ENCODE results near the gene ZC3H11A.
A peak's percentile ranks its signal among the peaks of the same experiment; 100 is the strongest.
"Not testable (repeated sequence)": the region's sequence is repeated elsewhere in the genome, so short reads cannot be mapped to it uniquely, and the experiment has no call there.

ZC3H11A gene

DNA sequence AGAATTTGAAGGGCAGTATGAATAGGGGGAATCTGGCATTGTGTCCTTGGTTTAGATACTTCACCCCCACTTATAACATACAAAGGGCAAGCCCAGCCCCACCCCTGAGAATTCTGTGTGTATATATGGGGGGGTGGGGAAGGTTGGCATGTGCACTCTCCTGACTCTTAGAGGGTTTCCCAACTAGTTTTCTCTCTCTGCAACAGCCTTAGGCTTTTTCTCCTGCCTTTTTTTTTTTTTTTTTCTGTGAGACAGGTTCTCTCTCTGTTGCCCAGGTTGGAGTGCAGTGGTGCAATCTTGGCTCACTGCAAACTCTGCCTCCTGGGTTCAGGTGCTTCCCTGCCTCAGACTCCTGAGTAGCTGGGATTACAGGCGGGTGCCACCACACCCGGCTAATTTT lies 2.9 kb upstream of the ZC3H11A start:
- TF ChIP-seq, protein P1, sequence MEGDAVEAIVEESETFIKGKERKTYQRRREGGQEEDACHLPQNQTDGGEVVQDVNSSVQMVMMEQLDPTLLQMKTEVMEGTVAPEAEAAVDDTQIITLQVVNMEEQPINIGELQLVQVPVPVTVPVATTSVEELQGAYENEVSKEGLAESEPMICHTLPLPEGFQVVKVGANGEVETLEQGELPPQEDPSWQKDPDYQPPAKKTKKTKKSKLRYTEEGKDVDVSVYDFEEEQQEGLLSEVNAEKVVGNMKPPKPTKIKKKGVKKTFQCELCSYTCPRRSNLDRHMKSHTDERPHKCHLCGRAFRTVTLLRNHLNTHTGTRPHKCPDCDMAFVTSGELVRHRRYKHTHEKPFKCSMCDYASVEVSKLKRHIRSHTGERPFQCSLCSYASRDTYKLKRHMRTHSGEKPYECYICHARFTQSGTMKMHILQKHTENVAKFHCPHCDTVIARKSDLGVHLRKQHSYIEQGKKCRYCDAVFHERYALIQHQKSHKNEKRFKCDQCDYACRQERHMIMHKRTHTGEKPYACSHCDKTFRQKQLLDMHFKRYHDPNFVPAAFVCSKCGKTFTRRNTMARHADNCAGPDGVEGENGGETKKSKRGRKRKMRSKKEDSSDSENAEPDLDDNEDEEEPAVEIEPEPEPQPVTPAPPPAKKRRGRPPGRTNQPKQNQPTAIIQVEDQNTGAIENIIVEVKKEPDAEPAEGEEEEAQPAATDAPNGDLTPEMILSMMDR (conservative IDR thresholded peaks at IDR 0.05), result no peak
- H3K27ac ChIP-seq, result no peak overlapping the region

DNA sequence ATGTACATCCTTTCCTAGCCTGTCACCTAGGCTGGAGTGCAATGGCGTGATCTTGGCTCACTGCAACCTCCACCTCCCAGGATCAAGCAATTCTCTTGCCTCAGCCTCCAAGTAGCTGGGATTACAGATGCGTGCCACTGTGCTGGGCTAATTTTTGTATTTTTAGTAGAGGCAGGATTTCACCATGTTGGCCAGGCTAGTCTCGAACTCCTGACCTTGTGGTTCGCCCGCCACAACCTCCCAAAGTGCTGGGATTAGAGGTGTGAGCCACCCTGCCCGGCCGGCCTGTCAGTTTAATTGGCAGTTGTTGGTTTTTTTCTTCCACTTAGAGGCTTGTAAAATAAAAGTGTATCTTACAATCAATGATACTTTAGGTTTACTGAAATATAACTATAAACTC lies 1.9 kb upstream of the ZC3H11A start:
- not testable (repeated sequence) for H3K27ac ChIP-seq

DNA sequence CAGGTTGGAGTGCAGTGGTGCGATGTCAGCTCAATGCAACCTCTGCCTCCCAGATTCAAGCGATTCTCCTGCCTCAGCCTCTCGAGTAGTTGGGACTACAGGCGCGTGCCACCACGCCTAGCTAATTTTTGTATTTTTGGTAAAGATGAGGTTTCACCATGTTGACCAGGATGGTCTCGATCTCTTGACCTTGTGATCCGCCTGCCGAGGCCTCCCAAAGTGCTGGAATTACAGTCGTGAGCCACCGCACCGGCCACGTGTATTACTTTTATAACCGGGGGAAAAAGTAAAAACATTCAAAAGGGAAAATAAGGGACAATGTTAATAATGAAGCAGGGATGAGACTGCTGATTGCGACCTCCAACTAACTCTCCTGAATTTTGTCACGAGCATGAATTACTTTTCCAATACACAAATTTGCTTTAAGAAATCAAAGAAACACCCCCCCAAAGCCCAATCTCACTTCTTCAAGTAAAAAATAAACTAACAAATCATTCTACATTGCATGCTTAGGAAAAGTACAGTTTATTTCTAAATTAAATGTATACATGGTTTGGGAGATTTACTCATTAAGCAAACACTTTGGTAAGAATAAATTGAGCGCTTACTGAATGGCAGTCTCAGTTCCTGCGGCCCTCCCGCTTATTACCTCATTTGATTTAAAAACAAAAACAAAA lies 521 bp upstream of the ZC3H11A start:
- H3K27ac ChIP-seq, result peak overlapping the region; percentile 93
- TF ChIP-seq, protein P1 (conservative IDR thresholded peaks at IDR 0.05), result no peak

DNA sequence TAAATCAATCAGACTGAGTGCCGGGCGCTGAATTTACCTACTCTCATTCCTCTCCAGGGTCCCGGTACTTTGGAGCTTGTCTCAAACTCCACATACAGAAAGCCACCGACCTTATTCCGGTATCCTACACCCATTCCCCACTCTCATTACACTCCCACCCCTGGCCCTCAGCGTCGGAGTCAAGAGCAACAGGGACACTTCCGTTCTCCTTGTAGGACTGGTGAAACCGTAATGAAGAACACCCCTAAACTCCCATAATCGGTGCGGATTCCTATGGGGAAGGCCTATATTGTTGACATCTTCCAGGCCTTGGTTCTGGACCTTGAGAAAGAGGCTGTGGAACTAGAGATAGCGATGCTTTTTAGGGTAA lies 798 bp downstream of the ZC3H11A start:
- TF ChIP-seq, protein P1 (conservative IDR thresholded peaks at IDR 0.05), result no peak

DNA sequence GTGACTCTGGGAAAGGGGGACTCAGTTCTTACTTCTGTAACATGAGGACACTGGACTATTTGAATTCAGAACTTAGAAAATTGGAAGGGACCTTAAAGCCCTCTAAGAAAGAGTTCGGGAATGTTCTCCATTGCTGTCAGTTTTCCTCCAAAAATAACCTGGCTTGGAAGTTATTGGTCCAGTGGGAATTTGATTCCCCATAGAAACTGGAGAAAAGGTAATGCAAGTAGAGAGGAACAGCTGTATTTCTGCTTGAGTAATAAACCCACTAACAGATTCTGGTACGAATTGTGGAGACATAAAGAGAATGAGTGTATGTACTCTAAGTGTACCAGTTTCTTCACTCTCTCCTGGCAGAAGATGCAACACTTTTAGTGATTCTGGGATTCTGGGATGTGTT lies 1.8 kb downstream of the ZC3H11A start:
- TF ChIP-seq, protein P1 (conservative IDR thresholded peaks at IDR 0.05), result no peak
- no peak overlapping the region for H3K27ac ChIP-seq

More for the DNA sequence above, 798 bp downstream of the ZC3H11A start:
- peak overlapping the region; percentile 93 for H3K27ac ChIP-seq

DNA sequence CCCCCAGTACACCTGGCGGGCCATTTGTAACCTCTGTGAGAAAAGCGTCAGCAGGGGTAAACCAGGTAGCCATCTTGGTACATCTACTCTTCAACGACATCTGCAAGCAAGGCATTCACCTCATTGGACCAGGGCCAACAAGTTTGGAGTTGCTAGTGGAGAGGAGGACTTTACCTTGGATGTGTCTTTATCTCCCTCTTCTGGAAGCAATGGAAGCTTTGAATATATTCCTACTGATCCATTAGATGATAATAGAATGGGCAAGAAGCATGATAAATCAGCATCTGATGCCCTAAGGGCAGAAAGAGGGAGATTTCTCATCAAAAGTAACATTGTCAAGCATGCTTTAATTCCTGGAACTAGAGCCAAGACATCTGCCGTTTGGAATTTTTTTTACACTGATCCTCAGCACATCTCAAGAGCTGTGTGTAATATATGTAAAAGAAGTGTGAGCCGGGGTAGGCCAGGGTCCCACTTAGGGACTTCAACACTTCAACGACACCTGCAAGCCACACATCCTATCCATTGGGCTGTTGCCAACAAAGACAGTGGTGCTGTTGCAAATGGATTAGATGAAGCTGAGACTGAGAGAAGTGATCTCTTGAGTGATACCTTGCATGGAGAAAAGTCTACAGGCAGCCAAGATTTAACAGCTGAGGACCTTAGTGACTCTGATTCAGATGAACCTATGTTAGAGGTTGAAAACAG lies 2.7 kb downstream of the ZC3H11A start:
- H3K27ac ChIP-seq, result no peak overlapping the region

DNA sequence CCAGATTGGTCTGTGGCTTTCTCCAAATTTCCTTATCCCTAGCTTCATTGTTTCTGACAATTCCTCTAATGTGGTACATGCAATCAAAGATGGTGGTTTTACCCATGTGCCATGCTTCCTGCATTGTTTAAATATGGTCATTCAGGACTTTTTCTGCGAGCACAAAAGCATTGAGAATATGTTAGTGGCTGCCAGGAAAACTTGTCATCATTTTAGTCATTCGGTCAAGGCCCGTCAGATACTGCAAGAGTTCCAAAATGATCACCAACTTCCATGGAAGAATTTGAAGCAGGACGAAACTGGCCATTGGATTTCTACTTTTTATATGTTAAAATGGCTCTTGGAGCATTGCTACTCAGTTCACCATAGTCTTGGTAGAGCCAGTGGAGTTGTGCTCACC lies 3.7 kb downstream of the ZC3H11A start:
- no peak overlapping the region for H3K27ac ChIP-seq
- TF ChIP-seq, protein P1 (conservative IDR thresholded peaks at IDR 0.05), result no peak

More for the DNA sequence above, 2.7 kb downstream of the ZC3H11A start:
- TF ChIP-seq, protein P1 (conservative IDR thresholded peaks at IDR 0.05), result no peak

DNA sequence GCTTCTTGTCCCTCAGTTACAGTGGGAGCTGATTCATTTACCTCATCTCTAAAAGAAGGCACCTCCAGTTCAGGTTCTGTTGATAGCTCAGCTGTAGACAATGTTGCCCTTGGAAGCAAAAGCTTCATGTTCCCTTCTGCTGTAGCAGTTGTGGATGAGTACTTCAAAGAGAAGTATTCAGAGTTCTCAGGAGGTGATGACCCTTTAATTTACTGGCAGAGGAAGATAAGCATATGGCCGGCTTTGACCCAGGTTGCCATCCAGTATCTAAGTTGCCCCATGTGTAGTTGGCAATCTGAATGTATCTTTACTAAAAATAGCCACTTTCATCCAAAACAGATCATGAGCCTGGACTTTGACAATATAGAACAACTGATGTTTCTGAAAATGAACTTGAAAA lies 4.5 kb downstream of the ZC3H11A start:
- H3K27ac ChIP-seq, result no peak overlapping the region
- TF ChIP-seq, protein P1 (conservative IDR thresholded peaks at IDR 0.05), result no peak

All from VCaP (cell line).